PC-9 (cell line): ENCODE data around the gene MARK2. TPM values are rescaled to one million over a fixed set of nuclear protein-coding genes. Genes with fewer than 3 reads are reported as not detected.
A peak's percentile ranks its signal among the peaks of the same experiment; 100 is the strongest.

ENCODE experiments used
- BruUV-seq: library from RNA; stranded (reverse); fragments of 400-500 nt; replicated peaks from 2 replicates; lab custom pipeline; 2021; lab: Mats Ljungman, UMichigan
- CTCF ChIA-PET: fragments of 300-600 bp; sonication (Branson Sonifier 250); formaldehyde crosslinking; loops from one replicate; lab custom pipeline; 2022; ENCODE audit warnings: antibody characterized with exemption; lab: Charles Lee
- POLR2A ChIA-PET: fragments of 300-600 bp; sonication (Branson Sonifier 250); formaldehyde crosslinking; loops from one replicate; lab custom pipeline; 2022; ENCODE audit warnings: antibody characterized with exemption; ENCODE audit not compliant: unreplicated experiment; lab: Charles Lee
- DNase-seq, 2 experiments: peaks; one replicate each; pipeline versions ENCODE4 v3.0.0 to v3.0.0-alpha.2; 2015 to 2022; ENCODE audit warnings: mixed read lengths in 1 of 2
- H2AFZ ChIP-seq: fragments of 200-600 bp; sonication (generic); 2 replicates; pipeline ENCODE4 v1.8.1; 2017; ENCODE audit warnings: antibody characterized with exemption
- H3F3A ChIP-seq: fragments of 200-600 bp; sonication (generic); 2 replicates; pipeline ENCODE4 v1.8.1; 2017; ENCODE audit warnings: antibody characterized with exemption, mild to moderate bottlenecking, low read depth; ENCODE audit not compliant: insufficient read depth
- H3K27ac ChIP-seq: fragments of 200-600 bp; sonication (generic); 2 replicates; pipeline ENCODE4 v1.6.1; 2016; ENCODE audit warnings: mixed run types
- H3K27me3 ChIP-seq: fragments of 200-600 bp; sonication (generic); 2 replicates; pipeline ENCODE4 v1.6.1; 2016; ENCODE audit warnings: low read depth, mixed run types; ENCODE audit not compliant: insufficient read depth
- H3K36me3 ChIP-seq: fragments of 200-600 bp; sonication (generic); 2 replicates; pipeline ENCODE4 v1.6.1; 2016; ENCODE audit warnings: low read depth, mixed run types
- H3K4me1 ChIP-seq: fragments of 200-600 bp; sonication (generic); replicated peaks from 2 replicates; pipeline ENCODE4 v1.6.1; 2016; ENCODE audit warnings: mixed run types; ENCODE audit not compliant: insufficient read depth
- H3K4me2 ChIP-seq: fragments of 200-600 bp; sonication (generic); 2 replicates; pipeline ENCODE4 v1.6.1; 2017; ENCODE audit warnings: mixed run types
- H3K4me3 ChIP-seq: fragments of 200-600 bp; sonication (generic); 2 replicates; pipeline ENCODE4 v1.6.1; 2016; ENCODE audit warnings: mixed run types
- H3K79me2 ChIP-seq: fragments of 200-600 bp; sonication (generic); 2 replicates; pipeline ENCODE4 v1.6.1; 2017; ENCODE audit warnings: low read depth, mixed run types
- H3K9me2 ChIP-seq: fragments of 200-600 bp; sonication (generic); 2 replicates; pipeline ENCODE4 v1.8.1; 2017; ENCODE audit warnings: mild to moderate bottlenecking; ENCODE audit not compliant: insufficient read depth
- H3K9me3 ChIP-seq: fragments of 200-600 bp; sonication (generic); 2 replicates; pipeline ENCODE4 v1.8.1; 2016; ENCODE audit warnings: low read depth; ENCODE audit not compliant: insufficient read depth
- H4K20me1 ChIP-seq: fragments of 200-600 bp; sonication (generic); 2 replicates; pipeline ENCODE4 v1.8.1; 2017; ENCODE audit not compliant: insufficient read depth
- CTCF ChIP-seq: fragments of 200-600 bp; sonication (generic); conservative IDR thresholded peaks from 2 replicates; pipeline ENCODE4 v1.6.1; 2017; ENCODE audit warnings: mixed run types, antibody characterized with exemption, mild to moderate bottlenecking, moderate library complexity
- EZH2 ChIP-seq: fragments of 200-600 bp; sonication (generic); IDR thresholded peaks from 2 replicates; pipeline ENCODE4 v1.8.0; 2017; ENCODE audit warnings: antibody characterized with exemption, low read depth
- intact Hi-C: fragments of 100-400 bp; cut with micrococcal nuclease; formaldehyde crosslinking; loops from one replicate; pipeline ENCODE4 v1.10.0; 2022; ENCODE audit not compliant: unreplicated experiment
- total RNA-seq: library from RNA; stranded (reverse); gene quantifications from 2 replicates; pipeline ENCODE4 v1.2.3, GENCODE V29; 2021

MARK2 gene
- total RNA-seq, 1 experiment from 2014 or later, result 65.0 TPM

GRCh38 chr11:63939397-63939891 is 100.5 kb downstream of the MARK2 start:
- Histone ChIP-seq H3F3A (peaks cover 25% of the 10 kb centered on the region), H2AFZ (peak overlapping the region; percentile 92), H3K36me3 (peaks cover 12% of the 10 kb centered on the region; the same call in 1 of the 2 replicates), H3K9me2 (no peaks in the 10 kb centered on the region), H3K4me1 (peaks cover 39% of the 10 kb centered on the region), H3K79me2 (peaks cover 56% of the 10 kb centered on the region), H3K4me3 (peak overlapping the region; percentile 76), H4K20me1 (peaks cover 30% of the 10 kb centered on the region), H3K9me3 (no peaks in the 10 kb centered on the region), H3K27me3 (no peaks in the 10 kb centered on the region), H3K4me2 (peak overlapping the region; percentile 90), H3K27ac (0 out of 2 replicates have a peak overlapping the region, but pooled peaks have one; percentile 27)
- ChIA-PET CTCF (interaction anchor here (0.6 kb wide), 2 partner anchors 25 to 51 kb away, joined by 3 read pairs; no protein-coding TSS in a partner anchor), POLR2A (interaction anchor here (0.5 to 0.7 kb wide), 4 partner anchors 101 to 1174 kb away, joined by 3 to 10 read pairs (median 8); partner anchors contain the start of genes CATSPERZ and MARK2)
- DNase-seq, result no peak
- no peak for TF ChIP-seq CTCF
- TF ChIP-seq EZH2, result no peak
- intact Hi-C loops, result loop anchor here (2.0 to 10.0 kb wide), 3 partner anchors 67 to 265 kb away; partner anchors contain the start of gene ATL3
- BruUV-seq, result no TSS peak

GRCh38 chr11:63940786-63941185 is 101.9 kb downstream of the MARK2 start:
- Histone ChIP-seq H3K36me3 (peaks cover 12% of the 10 kb centered on the region; the same call in 1 of the 2 replicates), H3K4me3 (no peak overlapping the region), H3K4me2 (peak overlapping the region; percentile 90; the same call in 1 of the 2 replicates), H3K9me2 (no peaks in the 10 kb centered on the region), H3K27me3 (no peaks in the 10 kb centered on the region), H3F3A (peaks cover 28% of the 10 kb centered on the region), H2AFZ (no peak overlapping the region), H3K79me2 (peaks cover 57% of the 10 kb centered on the region), H3K4me1 (peaks cover 27% of the 10 kb centered on the region), H3K27ac (no peak overlapping the region), H3K9me3 (no peaks in the 10 kb centered on the region), H4K20me1 (peaks cover 35% of the 10 kb centered on the region)
- TF ChIP-seq CTCF (no peak), EZH2 (no peak)
- intact Hi-C loops, result no loop called here
- no peak for DNase-seq
- TSS peak; percentile 25 for BruUV-seq
- CTCF ChIA-PET, result no interaction called here
- POLR2A ChIA-PET, result no interaction called here

- H4K20me1 ChIP-seq, result peaks cover 43% of the 10 kb centered on the region
- H3F3A ChIP-seq, result peaks cover 28% of the 10 kb centered on the region
- H3K4me2 ChIP-seq, result no peak overlapping the region
- no peak overlapping the region for H3K27ac ChIP-seq
- no peak overlapping the region for H3K4me3 ChIP-seq
- no peaks in the 10 kb centered on the region for H3K27me3 ChIP-seq
- CTCF ChIA-PET, result interaction anchor here (0.5 kb wide), 1 partner anchor 436 kb away, joined by 7 read pairs; the partner anchor contains the start of gene LGALS12
- POLR2A ChIA-PET, result no interaction called here
- no TSS peak for BruUV-seq
- no peak for DNase-seq
- H3K4me1 ChIP-seq, result peaks cover 24% of the 10 kb centered on the region
- peaks cover 22% of the 10 kb centered on the region for H3K36me3 ChIP-seq
- H3K9me3 ChIP-seq, result no peaks in the 10 kb centered on the region
- intact Hi-C loops, result no loop called here
- TF ChIP-seq CTCF (no peak), EZH2 (no peak)
- H2AFZ ChIP-seq, result no peak overlapping the region
- H3K79me2 ChIP-seq, result peaks cover 57% of the 10 kb centered on the region
- H3K9me2 ChIP-seq, result no peaks in the 10 kb centered on the region
Measured at GRCh38 chr11:63941901-63942300, 103.0 kb downstream of the MARK2 start.
